Hepatic stellate cell (primary cell): ENCODE results near the gene SLC12A1.

Experiments
- DNase-seq: peaks from one replicate; pipeline ENCODE4 v3.0.0; 2011; ENCODE audit warnings: low spot score

SLC12A1 gene

DNA sequence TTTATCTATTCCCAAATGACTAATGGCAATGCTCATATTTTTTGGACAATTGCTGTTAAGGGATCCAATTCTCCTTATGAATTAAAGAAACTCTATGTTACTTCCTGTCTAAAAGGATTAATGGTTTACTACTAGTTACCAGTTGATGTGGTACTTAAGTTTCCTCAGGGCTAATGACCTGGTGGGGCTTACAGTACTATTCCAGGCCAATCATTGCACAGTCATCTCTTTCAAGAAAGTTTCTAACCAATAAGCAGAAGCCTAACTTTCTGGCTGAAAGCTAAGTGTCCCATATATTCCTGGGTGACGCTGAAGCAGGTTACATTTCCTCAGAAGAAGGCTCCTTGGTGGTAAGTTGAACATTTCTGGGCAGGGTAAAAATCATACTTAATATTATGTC is at the start of gene SLC12A1:
Gene SLC12A1, plus strand, starts transcription at position 322 of the 400 bp plus-strand sequence. CDS start 1,418 bp downstream, outside the sequence.
- DNase-seq: no peak

DNA sequence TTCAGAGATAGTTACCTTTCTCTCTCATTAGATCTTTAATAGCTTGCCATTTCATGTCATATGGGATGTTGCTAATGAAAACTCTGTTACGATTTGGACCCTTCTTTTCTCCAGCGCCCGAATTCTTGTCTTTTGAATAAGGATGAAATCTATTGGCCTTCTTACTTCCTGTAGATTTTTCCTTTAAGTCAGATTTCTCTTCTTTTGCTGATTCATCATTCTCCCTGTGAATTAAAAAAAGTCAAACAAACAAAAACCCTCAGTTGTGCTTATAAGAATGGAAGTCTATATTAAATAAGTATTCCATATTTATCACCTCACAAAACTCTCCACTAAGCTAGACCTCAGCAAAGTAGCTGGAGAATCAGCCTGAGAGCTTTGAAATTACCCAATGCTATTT is 37.5 kb upstream of the SLC12A1 start:
- no peak for DNase-seq

DNA sequence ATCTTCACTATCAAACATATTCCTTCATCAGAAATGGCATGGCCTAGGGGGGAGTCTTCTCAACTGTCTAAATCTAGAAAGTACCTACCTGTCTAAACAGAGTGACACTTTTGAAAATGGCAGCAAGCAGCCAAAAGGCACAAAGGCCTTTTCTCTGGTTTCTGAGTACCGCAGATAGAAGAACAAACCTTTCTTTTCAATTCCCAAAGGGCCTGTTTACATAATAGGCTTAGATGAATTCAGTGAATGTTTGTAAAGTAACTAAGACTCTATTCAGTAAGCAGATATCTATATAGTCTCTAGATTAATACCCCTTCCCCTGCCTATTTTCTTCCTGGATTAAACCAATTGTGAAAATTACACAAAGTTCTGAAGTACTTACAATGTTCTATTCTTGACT is 35.1 kb upstream of the SLC12A1 start:
- no peak for DNase-seq

GRCh38 chr15:48175126-48175525 is 31.0 kb upstream of the SLC12A1 start:
- no peak for DNase-seq

DNA sequence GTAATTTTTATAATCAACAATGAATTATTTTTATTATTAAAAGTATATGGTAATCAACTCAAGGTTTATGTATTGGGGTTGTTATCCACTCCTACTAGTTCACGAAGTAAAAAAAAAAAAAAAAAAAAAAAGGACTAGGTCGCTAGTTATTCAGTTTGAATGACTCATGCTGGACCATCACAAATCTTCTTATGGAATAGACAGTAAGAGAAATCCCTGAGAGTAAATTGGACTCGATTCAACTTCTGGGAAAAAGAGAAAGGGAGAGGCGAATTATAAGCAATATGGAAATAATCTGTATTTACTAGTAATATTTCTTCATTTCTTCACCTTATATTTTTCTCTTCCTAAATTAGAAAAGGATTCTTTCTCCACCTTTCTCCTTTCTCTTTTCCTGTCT is 30.0 kb upstream of the SLC12A1 start:
- DNase-seq: no peak

DNA sequence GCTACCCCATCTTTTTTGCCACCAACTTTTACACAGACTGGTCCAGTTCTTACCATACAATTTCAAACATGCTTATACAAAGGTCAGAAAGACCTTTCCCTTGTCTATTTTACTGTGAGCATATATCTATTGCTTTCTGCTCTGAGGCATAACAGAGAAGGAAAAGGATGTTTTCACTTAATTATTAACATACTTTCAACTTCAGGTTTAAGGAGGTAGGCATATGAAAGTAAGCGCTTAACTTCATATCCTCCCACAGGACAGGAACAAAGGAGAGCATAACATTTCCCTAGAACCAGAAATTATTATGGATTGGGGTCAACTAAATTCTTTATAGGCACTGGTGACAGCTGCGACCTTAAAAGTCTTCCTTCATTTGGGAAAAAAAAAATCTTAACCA is 29.1 kb upstream of the SLC12A1 start:
- DNase-seq: no peak

DNA sequence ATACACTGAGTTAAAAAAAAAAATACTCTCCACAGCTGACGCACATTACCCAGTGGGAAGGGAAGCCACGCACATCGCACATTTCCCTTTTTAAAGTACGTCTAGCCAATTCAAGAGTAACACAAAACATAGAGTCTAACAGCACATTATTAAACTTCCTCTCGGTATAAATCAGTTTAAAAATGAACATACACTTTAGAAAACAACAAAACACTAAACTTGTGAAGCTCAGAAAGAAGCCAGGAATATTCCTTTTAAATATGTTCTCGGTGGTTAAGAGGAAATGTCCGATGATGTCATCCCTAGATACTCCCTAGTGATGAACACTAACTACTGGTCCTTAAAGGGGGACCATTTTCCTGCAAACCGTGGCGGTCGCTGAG is 28.7 kb upstream of the SLC12A1 start:
- DNase-seq: peak; percentile 19

- DNase-seq: peak; percentile 31
These were observed 28.1 kb upstream of the SLC12A1 start, which contains the start of gene MYEF2 for GRCh38 chr15:48177766-48178647. Gene MYEF2 (minus strand): TSS chr15:48178295. CDS start chr15:48178237, 58 bp downstream.

DNA sequence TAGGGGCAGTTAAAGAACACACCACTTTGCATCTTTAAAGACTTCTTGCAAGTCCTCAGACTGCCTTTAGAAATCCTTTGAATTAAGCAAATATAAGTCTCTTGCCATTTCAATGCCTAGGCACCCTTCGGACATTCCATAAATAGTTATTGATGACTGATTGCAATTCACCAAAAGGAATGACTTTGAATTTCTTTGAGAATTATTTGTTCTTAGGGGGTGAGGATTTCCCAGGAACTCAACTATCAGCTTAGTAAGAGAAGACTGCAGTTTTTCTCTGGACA is 27.5 kb upstream of the SLC12A1 start:
- no peak for DNase-seq

DNA sequence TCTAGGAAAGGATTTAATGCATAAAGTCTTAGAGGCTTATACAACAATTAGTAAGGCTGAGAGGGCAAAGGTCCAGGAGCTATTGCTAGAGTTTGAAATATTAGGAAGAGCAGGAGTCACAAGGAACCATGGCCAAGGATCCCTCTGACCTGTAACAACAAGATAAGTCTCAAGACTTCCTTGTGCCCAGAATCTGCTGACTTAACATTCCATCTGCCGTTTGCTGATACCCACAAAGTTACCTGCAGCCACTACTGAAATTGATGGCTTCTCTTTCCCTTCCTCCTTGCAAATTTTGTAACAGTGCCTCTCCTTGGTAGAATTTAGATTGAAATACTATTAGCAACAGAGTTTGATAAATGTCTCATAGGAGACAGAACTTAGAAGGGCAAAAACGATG is 23.4 kb upstream of the SLC12A1 start:
- DNase-seq: no peak

DNA sequence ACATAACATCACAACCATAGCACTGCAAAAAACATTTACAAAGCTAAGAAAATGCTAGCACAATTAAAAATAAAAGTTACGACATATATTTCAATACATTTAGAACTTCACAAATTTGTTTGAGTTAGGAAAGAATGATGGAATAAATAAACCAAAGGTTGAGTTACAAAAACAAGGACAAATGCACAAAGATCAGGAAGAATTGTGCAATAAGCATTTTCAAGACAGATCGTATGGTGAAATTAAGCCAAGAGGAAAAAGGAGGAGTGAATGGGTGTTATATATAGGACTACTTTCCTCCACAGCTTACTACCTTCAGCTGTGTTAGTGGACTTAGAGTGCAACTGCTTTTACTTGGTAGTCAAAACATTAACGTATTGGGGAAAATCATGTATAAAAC is 20.6 kb upstream of the SLC12A1 start:
- no peak for DNase-seq

- no peak for DNase-seq
These were observed 19.8 kb upstream of the SLC12A1 start for GRCh38 chr15:48186271-48186670.

GRCh38 chr15:48190932-48191573 is 15.0 kb upstream of the SLC12A1 start:
- DNase-seq: peak; percentile 20

DNA sequence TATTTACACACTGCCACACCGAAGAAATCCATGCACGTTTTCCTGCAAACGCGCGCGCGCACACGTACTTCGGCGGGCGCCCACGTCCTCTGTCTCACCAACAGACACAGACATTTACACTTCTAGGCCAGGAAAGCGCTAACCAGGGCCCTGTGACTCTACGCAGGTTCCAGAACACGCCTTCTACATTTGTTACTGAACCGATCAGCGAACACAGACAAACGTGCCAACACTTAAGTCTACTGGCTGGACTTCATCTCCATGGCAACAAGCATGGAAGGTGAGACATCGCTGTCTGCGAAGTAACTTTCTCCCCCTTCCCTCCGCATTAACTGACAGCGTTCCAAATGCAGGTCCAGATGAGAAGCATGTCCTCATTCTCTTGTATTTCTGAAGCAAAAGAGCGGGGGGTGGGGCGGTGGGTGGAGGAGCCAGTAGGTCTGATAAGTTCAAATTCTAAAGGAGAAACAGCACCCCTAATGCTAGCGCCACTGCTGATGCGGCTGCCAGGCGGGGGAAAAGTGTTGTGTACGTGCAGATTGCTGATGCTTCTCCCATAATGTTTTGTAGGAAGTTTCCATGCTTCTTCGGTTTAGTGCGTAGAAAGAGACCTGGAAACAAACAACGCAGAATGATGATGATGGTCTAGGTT is 14.4 kb upstream of the SLC12A1 start, which contains the start of gene CTXN2:
Gene CTXN2, plus strand, starts transcription at position 92 of the 652 bp plus-strand sequence. CDS start 9,636 bp downstream, outside the sequence.
- no peak for DNase-seq

DNA sequence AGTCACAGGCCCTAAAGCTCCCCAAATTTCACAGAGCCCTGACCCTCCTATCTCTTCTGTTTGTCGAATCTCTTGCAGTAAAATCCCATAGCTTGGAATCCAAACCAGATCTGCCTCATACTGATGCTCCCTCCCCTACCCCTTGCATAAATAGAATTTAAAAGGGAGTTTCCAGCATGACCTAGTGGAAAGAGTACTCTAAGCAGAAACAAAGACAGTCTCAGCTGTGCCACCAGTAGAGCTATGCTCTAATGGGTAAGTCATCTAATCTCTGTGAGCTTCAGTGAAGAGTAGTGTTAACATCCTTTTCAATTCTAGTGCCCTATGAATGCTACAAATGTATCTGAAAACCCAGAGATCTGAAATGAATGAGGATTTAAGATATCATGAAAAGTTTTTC is 4.0 kb upstream of the SLC12A1 start:
- DNase-seq: no peak

- no peak for DNase-seq
These were observed 15.2 kb downstream of the SLC12A1 start for GRCh38 chr15:48221261-48221660.

DNA sequence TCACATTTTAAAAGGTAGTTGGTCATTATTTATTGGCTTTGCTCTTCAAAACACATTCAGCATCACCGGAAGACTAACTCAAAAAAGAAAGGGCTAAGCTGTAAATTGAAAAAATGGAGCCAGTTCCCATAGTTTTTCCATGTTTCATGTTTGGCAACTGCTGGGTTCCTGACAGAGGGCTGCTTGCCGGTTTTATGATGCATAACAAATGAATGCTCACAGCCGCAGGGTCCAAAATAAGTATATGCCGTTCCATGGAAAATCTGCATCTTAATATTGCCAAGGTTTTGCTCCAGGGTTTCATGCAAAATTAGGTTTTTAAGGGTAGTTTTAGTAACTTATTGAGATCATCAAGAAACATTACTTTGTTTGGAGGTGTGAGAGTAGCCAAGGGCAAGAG is 15.8 kb downstream of the SLC12A1 start:
- DNase-seq: no peak

DNA sequence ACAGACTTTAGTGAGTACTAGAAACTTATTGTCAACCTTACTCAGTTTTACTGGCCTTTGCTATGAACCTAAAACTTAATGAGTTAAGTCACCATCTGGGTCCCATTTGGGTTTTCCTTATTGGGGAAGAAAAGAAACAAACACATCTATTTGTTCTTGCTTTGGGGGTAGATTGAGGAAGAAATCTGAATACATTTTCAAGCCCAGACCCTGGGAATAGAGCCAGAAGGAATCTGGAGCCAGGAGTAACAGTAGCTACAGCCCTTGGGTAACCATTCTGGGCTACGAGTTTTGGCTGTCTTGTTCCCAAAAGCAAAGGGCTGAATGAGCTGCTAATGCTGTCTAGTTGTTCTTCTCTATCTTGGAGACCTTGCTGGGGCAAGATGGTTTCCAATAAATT is 16.5 kb downstream of the SLC12A1 start:
- DNase-seq: no peak

GRCh38 chr15:48225771-48226170 is 19.7 kb downstream of the SLC12A1 start:
- DNase-seq: no peak

- no peak for DNase-seq
These were observed 24.4 kb downstream of the SLC12A1 start for GRCh38 chr15:48230498-48230897.

- DNase-seq: no peak
These were observed 27.1 kb downstream of the SLC12A1 start for GRCh38 chr15:48233246-48233645.

- no peak for DNase-seq
These were observed 33.2 kb downstream of the SLC12A1 start for GRCh38 chr15:48239334-48239733.

GRCh38 chr15:48242015-48242414 is 35.9 kb downstream of the SLC12A1 start:
- no peak for DNase-seq
